HepG2 (cell line): ENCODE data around the gene RABL6. TPM values are rescaled to one million over a fixed set of nuclear protein-coding genes. Genes with fewer than 3 reads are reported as not detected.

Experiments
- AKAP8 ChIP-seq: sonication (generic); formaldehyde crosslinking; IDR thresholded peaks from 2 replicates; pipeline ENCODE4 v1.5.1; 2020; ENCODE audit warnings: mild to moderate bottlenecking, missing genetic modification reagents
- ATF5 ChIP-seq: sonication (generic); formaldehyde crosslinking; IDR thresholded peaks from 2 replicates; pipeline ENCODE4 v1.4.0; 2020; ENCODE audit warnings: mild to moderate bottlenecking, low read depth, missing genetic modification reagents
- HNF4G ChIP-seq, 2 experiments: sonication (generic) in 1 of 2; formaldehyde crosslinking in 1 of 2; IDR thresholded peaks; 2 replicates each; pipeline versions ENCODE4 v1.4.0 to v1.6.1; 2011 to 2020; ENCODE audit warnings: borderline replicate concordance in 2 of 2, low read depth in 2 of 2, mild to moderate bottlenecking in 2 of 2, low read length in 1 of 2, missing genetic modification reagents in 1 of 2, moderate library complexity in 1 of 2
- KLF16 ChIP-seq, 2 experiments: sonication (generic) in 1 of 2; formaldehyde crosslinking in 1 of 2; IDR thresholded peaks; 2 replicates each; pipeline versions ENCODE4 v1.6.1 to v1.8.0; 2016 to 2023; ENCODE audit warnings: missing genetic modification reagents in 2 of 2, missing compliant biosample characterization in 1 of 2
- ZBTB2 ChIP-seq: sonication (generic); formaldehyde crosslinking; IDR thresholded peaks from 2 replicates; pipeline ENCODE4 v1.8.0; 2022; ENCODE audit warnings: low read depth, missing genetic modification reagents
- ZNF607 ChIP-seq: sonication (generic); formaldehyde crosslinking; IDR thresholded peaks from 2 replicates; pipeline ENCODE4 v1.5.1; 2020; ENCODE audit warnings: missing genetic modification reagents, mild to moderate bottlenecking, borderline replicate concordance
- ZNF761 ChIP-seq: sonication (generic); formaldehyde crosslinking; conservative IDR thresholded peaks from 2 replicates; pipeline ENCODE4 v1.4.0; 2020; ENCODE audit warnings: mild to moderate bottlenecking, missing genetic modification reagents
- ZNF841 ChIP-seq: sonication (generic); formaldehyde crosslinking; IDR thresholded peaks from 2 replicates; pipeline ENCODE4 v1.8.1; 2023; ENCODE audit warnings: missing genetic modification reagents, borderline replicate concordance
- polyA plus RNA-seq, 8 experiments: library from polyadenylated mRNA; depleted of rRNA in 3 of 8; stranded (reverse) in 7 of 8; unstranded in 1 of 8; fragments of >200 nt; fragmentation: Illumina TruSeq in 4 of 8; extraction: Trizol in 4 of 8; gene quantifications; 2 replicates each; pipeline versions ENCODE4 v1.2.1 to v1.2.3, GENCODE V29; 2011 to 2016; ENCODE audit warnings: low read depth in 4 of 8, missing spikeins in 1 of 8, mixed read lengths in 1 of 8; ENCODE audit not compliant: insufficient read depth in 1 of 8
- total RNA-seq, 5 experiments: library from RNA; depleted of rRNA; stranded (reverse); fragments of >200 nt; fragmentation: Illumina TruSeq; extraction: Trizol; gene quantifications; 2 replicates each; pipeline ENCODE4 v1.2.3, GENCODE V29; 2016; ENCODE audit warnings: low read depth in 1 of 5
- TF ChIP-seq, protein P1 (sequence below): sonication (generic); formaldehyde crosslinking; conservative IDR thresholded peaks from 2 replicates; pipeline ENCODE4 v1.8.0; 2022; ENCODE audit warnings: low read depth, missing genetic modification reagents
- TF ChIP-seq, protein P2 (sequence below): sonication (generic); formaldehyde crosslinking; IDR thresholded peaks from 2 replicates; pipeline ENCODE4 v1.4.0; 2020; ENCODE audit warnings: mild to moderate bottlenecking, missing genetic modification reagents
- TF ChIP-seq, protein P3 (sequence below): fragments of 450-650 bp; IDR thresholded peaks from 2 replicates; pipeline ENCODE4 v1.6.1; 2016
- TF ChIP-seq, protein P4 (sequence below): sonication (generic); formaldehyde crosslinking; IDR thresholded peaks from 2 replicates; pipeline ENCODE4 v1.4.0; 2020; ENCODE audit warnings: mild to moderate bottlenecking, missing genetic modification reagents, borderline replicate concordance

The RABL6 gene
- total and polyA plus RNA-seq, 2 of the 13 experiments (the other 11 are each of a cell fraction or from before 2014, with no cell fraction given) = 81.5 to 125 TPM

DNA sequence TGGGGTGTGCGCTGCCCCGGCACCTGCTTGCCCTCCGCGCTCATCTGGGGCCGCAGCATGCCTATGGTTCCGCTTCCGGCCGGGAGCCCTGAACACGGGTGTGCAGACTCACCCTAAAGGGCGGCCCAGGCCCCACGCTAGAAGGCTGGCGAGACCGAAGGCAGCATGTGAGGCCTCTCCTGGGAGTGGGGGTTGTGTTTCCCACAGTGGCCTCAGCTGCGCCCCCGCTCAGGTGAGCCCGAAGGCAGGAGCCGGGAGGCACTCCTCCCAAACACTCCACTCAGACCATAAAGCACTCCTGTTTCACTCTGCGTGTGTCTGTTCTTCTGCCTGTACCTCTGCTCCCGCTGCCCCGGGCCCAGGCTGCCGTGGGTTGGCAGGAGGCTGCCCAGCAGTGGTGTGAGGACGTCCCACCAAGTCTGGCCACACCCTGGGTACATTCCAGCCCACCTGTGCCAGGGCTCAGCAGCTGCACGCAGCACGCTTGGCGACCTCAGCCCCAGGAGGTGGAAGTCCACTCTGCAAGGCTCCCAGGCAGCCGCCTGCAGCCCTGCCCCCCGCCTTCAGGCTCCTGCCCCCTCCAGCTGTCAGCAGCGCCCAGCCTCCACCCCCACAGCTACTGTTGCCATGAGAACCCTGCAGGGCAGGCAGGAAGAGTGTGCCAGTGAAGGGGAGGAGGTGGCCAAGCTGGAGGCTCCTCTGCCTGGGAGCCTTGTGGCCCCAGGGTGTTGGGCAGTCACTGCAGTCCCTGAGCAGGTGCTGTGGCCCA lies 33.3 kb downstream of the RABL6 start (continued):
- peak; percentile 44; the same call in 1 of the 2 replicates for TF ChIP-seq ZBTB2 (CRISPR knock-in tag)
- TF ChIP-seq ZNF841 = 0 out of 2 replicates have a peak, but pooled peaks have one; percentile 31
- TF ChIP-seq, protein P1, sequence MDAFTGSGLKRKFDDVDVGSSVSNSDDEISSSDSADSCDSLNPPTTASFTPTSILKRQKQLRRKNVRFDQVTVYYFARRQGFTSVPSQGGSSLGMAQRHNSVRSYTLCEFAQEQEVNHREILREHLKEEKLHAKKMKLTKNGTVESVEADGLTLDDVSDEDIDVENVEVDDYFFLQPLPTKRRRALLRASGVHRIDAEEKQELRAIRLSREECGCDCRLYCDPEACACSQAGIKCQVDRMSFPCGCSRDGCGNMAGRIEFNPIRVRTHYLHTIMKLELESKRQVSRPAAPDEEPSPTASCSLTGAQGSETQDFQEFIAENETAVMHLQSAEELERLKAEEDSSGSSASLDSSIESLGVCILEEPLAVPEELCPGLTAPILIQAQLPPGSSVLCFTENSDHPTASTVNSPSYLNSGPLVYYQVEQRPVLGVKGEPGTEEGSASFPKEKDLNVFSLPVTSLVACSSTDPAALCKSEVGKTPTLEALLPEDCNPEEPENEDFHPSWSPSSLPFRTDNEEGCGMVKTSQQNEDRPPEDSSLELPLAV (CRISPR knock-in tag) = no peak
- 0 out of 4 replicates have a peak, but pooled peaks of 1 of the 2 experiments have one; percentile 25 for TF ChIP-seq KLF16 (CRISPR knock-in tag; IDR thresholded peaks at IDR 0.05)
- TF ChIP-seq, protein P2, sequence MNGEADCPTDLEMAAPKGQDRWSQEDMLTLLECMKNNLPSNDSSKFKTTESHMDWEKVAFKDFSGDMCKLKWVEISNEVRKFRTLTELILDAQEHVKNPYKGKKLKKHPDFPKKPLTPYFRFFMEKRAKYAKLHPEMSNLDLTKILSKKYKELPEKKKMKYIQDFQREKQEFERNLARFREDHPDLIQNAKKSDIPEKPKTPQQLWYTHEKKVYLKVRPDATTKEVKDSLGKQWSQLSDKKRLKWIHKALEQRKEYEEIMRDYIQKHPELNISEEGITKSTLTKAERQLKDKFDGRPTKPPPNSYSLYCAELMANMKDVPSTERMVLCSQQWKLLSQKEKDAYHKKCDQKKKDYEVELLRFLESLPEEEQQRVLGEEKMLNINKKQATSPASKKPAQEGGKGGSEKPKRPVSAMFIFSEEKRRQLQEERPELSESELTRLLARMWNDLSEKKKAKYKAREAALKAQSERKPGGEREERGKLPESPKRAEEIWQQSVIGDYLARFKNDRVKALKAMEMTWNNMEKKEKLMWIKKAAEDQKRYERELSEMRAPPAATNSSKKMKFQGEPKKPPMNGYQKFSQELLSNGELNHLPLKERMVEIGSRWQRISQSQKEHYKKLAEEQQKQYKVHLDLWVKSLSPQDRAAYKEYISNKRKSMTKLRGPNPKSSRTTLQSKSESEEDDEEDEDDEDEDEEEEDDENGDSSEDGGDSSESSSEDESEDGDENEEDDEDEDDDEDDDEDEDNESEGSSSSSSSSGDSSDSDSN (CRISPR knock-in tag) = peak; percentile 50; the same call in 1 of the 2 replicates
- TF ChIP-seq HNF4G (IDR thresholded peaks at IDR 0.05; ENCODE audit: borderline replicate concordance, low read depth, low read length) = peak; percentile 58; the same call in 1 of the 2 replicates
- no peak for TF ChIP-seq HNF4G (CRISPR knock-in tag; IDR thresholded peaks at IDR 0.05; ENCODE audit: borderline replicate concordance, low read depth)
- TF ChIP-seq, protein P3, sequence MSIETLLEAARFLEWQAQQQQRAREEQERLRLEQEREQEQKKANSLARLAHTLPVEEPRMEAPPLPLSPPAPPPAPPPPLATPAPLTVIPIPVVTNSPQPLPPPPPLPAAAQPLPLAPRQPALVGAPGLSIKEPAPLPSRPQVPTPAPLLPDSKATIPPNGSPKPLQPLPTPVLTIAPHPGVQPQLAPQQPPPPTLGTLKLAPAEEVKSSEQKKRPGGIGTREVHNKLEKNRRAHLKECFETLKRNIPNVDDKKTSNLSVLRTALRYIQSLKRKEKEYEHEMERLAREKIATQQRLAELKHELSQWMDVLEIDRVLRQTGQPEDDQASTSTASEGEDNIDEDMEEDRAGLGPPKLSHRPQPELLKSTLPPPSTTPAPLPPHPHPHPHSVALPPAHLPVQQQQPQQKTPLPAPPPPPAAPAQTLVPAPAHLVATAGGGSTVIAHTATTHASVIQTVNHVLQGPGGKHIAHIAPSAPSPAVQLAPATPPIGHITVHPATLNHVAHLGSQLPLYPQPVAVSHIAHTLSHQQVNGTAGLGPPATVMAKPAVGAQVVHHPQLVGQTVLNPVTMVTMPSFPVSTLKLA = 0 out of 2 replicates have a peak, but pooled peaks have one; percentile 11
- TF ChIP-seq AKAP8 (CRISPR knock-in tag) = peak; percentile 100
- TF ChIP-seq, protein P4, sequence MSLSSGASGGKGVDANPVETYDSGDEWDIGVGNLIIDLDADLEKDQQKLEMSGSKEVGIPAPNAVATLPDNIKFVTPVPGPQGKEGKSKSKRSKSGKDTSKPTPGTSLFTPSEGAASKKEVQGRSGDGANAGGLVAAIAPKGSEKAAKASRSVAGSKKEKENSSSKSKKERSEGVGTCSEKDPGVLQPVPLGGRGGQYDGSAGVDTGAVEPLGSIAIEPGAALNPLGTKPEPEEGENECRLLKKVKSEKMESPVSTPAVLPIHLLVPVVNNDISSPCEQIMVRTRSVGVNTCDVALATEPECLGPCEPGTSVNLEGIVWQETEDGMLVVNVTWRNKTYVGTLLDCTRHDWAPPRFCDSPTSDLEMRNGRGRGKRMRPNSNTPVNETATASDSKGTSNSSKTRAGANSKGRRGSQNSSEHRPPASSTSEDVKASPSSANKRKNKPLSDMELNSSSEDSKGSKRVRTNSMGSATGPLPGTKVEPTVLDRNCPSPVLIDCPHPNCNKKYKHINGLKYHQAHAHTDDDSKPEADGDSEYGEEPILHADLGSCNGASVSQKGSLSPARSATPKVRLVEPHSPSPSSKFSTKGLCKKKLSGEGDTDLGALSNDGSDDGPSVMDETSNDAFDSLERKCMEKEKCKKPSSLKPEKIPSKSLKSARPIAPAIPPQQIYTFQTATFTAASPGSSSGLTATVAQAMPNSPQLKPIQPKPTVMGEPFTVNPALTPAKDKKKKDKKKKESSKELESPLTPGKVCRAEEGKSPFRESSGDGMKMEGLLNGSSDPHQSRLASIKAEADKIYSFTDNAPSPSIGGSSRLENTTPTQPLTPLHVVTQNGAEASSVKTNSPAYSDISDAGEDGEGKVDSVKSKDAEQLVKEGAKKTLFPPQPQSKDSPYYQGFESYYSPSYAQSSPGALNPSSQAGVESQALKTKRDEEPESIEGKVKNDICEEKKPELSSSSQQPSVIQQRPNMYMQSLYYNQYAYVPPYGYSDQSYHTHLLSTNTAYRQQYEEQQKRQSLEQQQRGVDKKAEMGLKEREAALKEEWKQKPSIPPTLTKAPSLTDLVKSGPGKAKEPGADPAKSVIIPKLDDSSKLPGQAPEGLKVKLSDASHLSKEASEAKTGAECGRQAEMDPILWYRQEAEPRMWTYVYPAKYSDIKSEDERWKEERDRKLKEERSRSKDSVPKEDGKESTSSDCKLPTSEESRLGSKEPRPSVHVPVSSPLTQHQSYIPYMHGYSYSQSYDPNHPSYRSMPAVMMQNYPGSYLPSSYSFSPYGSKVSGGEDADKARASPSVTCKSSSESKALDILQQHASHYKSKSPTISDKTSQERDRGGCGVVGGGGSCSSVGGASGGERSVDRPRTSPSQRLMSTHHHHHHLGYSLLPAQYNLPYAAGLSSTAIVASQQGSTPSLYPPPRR = peak; percentile 80
- peak; percentile 83; the same call in 1 of the 2 replicates for TF ChIP-seq ATF5 (CRISPR knock-in tag)
- peak; percentile 27; the same call in 1 of the 2 replicates for TF ChIP-seq ZNF607 (CRISPR knock-in tag)
- TF ChIP-seq ZNF761 (CRISPR knock-in tag) = 0 out of 2 replicates have a peak, but pooled peaks have one; percentile 61
